HepG2 (cell line): ENCODE data around the gene CHEK1. TPM values are rescaled to one million over a fixed set of nuclear protein-coding genes. Genes with fewer than 3 reads are reported as not detected.

Source experiments
- ATF1 ChIP-seq: IDR thresholded peaks from 2 replicates; pipeline ENCODE4 v1.6.1; 2016; ENCODE audit warnings: mild to moderate bottlenecking, control low read depth
- CEBPB ChIP-seq: IDR thresholded peaks from 2 replicates; pipeline ENCODE4 v1.6.1; 2011; ENCODE audit warnings: low read depth, low read length, improper control_type of control experiment, borderline replicate concordance
- FOSL2 ChIP-seq: sonication (generic); formaldehyde crosslinking; IDR thresholded peaks from 2 replicates; pipeline ENCODE4 v1.4.0; 2020; ENCODE audit warnings: missing genetic modification reagents
- HMG20B ChIP-seq: conservative IDR thresholded peaks from 2 replicates; pipeline ENCODE4 v1.6.1; 2016; ENCODE audit warnings: missing genetic modification reagents, missing compliant biosample characterization
- LBX2 ChIP-seq: sonication (generic); formaldehyde crosslinking; IDR thresholded peaks from 2 replicates; pipeline ENCODE4 v1.5.0; 2020; ENCODE audit warnings: missing genetic modification reagents, mild to moderate bottlenecking, borderline replicate concordance
- MYC ChIP-seq: sonication (generic); formaldehyde crosslinking; IDR thresholded peaks from 2 replicates; pipeline ENCODE4 v1.9.0; 2021; ENCODE audit warnings: missing genetic modification reagents, borderline replicate concordance
- RBFOX2 ChIP-seq: fragments of 200-400 bp; formaldehyde crosslinking; IDR thresholded peaks from 2 replicates; pipeline ENCODE4 v1.6.1; 2017; ENCODE audit warnings: low read depth, mild to moderate bottlenecking, low read length
- SIX4 ChIP-seq: sonication (generic); formaldehyde crosslinking; IDR thresholded peaks from 2 replicates; pipeline ENCODE4 v1.4.0; 2020; ENCODE audit warnings: missing genetic modification reagents
- SMYD3 ChIP-seq: sonication (generic); formaldehyde crosslinking; IDR thresholded peaks from 2 replicates; pipeline ENCODE4 v1.8.1; 2023; ENCODE audit warnings: mild to moderate bottlenecking, missing genetic modification reagents
- SSRP1 ChIP-seq: IDR thresholded peaks from 2 replicates; pipeline ENCODE4 v1.6.1; 2016; ENCODE audit warnings: control low read depth
- ZBTB37 ChIP-seq: sonication (generic); formaldehyde crosslinking; IDR thresholded peaks from 2 replicates; pipeline ENCODE4 v1.4.0; 2020; ENCODE audit warnings: mild to moderate bottlenecking, missing genetic modification reagents
- ZNF138 ChIP-seq: sonication (generic); formaldehyde crosslinking; IDR thresholded peaks from 2 replicates; pipeline ENCODE4 v1.5.0; 2020; ENCODE audit warnings: mild to moderate bottlenecking, low read depth, missing genetic modification reagents
- ZNF235 ChIP-seq: sonication (generic); formaldehyde crosslinking; IDR thresholded peaks from 2 replicates; pipeline ENCODE4 v1.8.1; 2023; ENCODE audit warnings: mild to moderate bottlenecking, missing genetic modification reagents, borderline replicate concordance
- ZNF549 ChIP-seq: sonication (generic); formaldehyde crosslinking; IDR thresholded peaks from 2 replicates; pipeline ENCODE4 v1.5.0; 2020; ENCODE audit warnings: missing genetic modification reagents
- ZNF556 ChIP-seq: sonication (generic); formaldehyde crosslinking; IDR thresholded peaks from 2 replicates; pipeline ENCODE4 v1.4.0; 2020; ENCODE audit warnings: mild to moderate bottlenecking, missing genetic modification reagents, borderline replicate concordance
- ZNF577 ChIP-seq: sonication (generic); formaldehyde crosslinking; IDR thresholded peaks from 2 replicates; pipeline ENCODE4 v1.4.0; 2020; ENCODE audit warnings: mild to moderate bottlenecking, low read depth, missing genetic modification reagents, borderline replicate concordance
- ZNF598 ChIP-seq: sonication (generic); formaldehyde crosslinking; IDR thresholded peaks from 2 replicates; pipeline ENCODE4 v1.5.1; 2020; ENCODE audit warnings: mild to moderate bottlenecking, missing genetic modification reagents, borderline replicate concordance
- ZNF619 ChIP-seq: sonication (generic); formaldehyde crosslinking; IDR thresholded peaks from 2 replicates; pipeline ENCODE4 v1.4.0; 2020; ENCODE audit warnings: mild to moderate bottlenecking, missing genetic modification reagents
- ZNF629 ChIP-seq: sonication (generic); formaldehyde crosslinking; conservative IDR thresholded peaks from 2 replicates; pipeline ENCODE4 v1.5.0; 2020; ENCODE audit warnings: missing genetic modification reagents
- ZNF644 ChIP-seq: IDR thresholded peaks from 2 replicates; pipeline ENCODE4 v1.6.1; 2016; ENCODE audit warnings: low read depth
- ZNF670 ChIP-seq: sonication (generic); formaldehyde crosslinking; IDR thresholded peaks from 2 replicates; pipeline ENCODE4 v1.8.0; 2022; ENCODE audit warnings: mild to moderate bottlenecking, missing genetic modification reagents, borderline replicate concordance
- ZNF773 ChIP-seq: sonication (generic); formaldehyde crosslinking; IDR thresholded peaks from 2 replicates; pipeline ENCODE4 v1.4.0; 2020; ENCODE audit warnings: missing genetic modification reagents, borderline replicate concordance
- ZNF780A ChIP-seq: sonication (generic); formaldehyde crosslinking; IDR thresholded peaks from 2 replicates; pipeline ENCODE4 v1.8.0; 2022; ENCODE audit warnings: mild to moderate bottlenecking, missing genetic modification reagents, moderate library complexity
- ZNF782 ChIP-seq: sonication (generic); formaldehyde crosslinking; IDR thresholded peaks from 2 replicates; pipeline ENCODE4 v1.4.0; 2020; ENCODE audit warnings: missing genetic modification reagents, mild to moderate bottlenecking, borderline replicate concordance
- polyA plus RNA-seq, 8 experiments: library from polyadenylated mRNA; depleted of rRNA in 3 of 8; stranded (reverse) in 7 of 8; unstranded in 1 of 8; fragments of >200 nt; fragmentation: Illumina TruSeq in 4 of 8; extraction: Trizol in 4 of 8; gene quantifications; 2 replicates each; pipeline versions ENCODE4 v1.2.1 to v1.2.3, GENCODE V29; 2011 to 2016; ENCODE audit warnings: low read depth in 4 of 8, missing spikeins in 1 of 8, mixed read lengths in 1 of 8; ENCODE audit not compliant: insufficient read depth in 1 of 8
- total RNA-seq, 5 experiments: library from RNA; depleted of rRNA; stranded (reverse); fragments of >200 nt; fragmentation: Illumina TruSeq; extraction: Trizol; gene quantifications; 2 replicates each; pipeline ENCODE4 v1.2.3, GENCODE V29; 2016; ENCODE audit warnings: low read depth in 1 of 5
- TF ChIP-seq, protein P1 (sequence below): sonication (generic); formaldehyde crosslinking; IDR thresholded peaks from 2 replicates; pipeline ENCODE4 v1.4.0; 2020; ENCODE audit warnings: missing genetic modification reagents
- TF ChIP-seq, protein P2 (sequence below): sonication (generic); formaldehyde crosslinking; IDR thresholded peaks from 2 replicates; pipeline ENCODE4 v1.4.0; 2020; ENCODE audit warnings: missing genetic modification reagents

CHEK1 gene
- total and polyA plus RNA-seq, 2 of the 13 experiments (the other 11 are each of a cell fraction or from before 2014, with no cell fraction given): 17.8 to 83.2 TPM

- 0 out of 2 replicates have a peak, but pooled peaks have one; percentile 10 for TF ChIP-seq SIX4 (CRISPR knock-in tag)
- TF ChIP-seq ZNF773 (CRISPR knock-in tag): peak; percentile 83
- TF ChIP-seq LBX2 (CRISPR knock-in tag): peak; percentile 65; the same call in 1 of the 2 replicates
- 0 out of 2 replicates have a peak, but pooled peaks have one; percentile 33 for TF ChIP-seq ZNF629 (CRISPR knock-in tag)
- TF ChIP-seq ZNF780A: peak; percentile 89
- peak; percentile 85 for TF ChIP-seq SMYD3 (CRISPR knock-in tag)
- TF ChIP-seq MYC (CRISPR knock-in tag): peak; percentile 91
- TF ChIP-seq, protein P1, sequence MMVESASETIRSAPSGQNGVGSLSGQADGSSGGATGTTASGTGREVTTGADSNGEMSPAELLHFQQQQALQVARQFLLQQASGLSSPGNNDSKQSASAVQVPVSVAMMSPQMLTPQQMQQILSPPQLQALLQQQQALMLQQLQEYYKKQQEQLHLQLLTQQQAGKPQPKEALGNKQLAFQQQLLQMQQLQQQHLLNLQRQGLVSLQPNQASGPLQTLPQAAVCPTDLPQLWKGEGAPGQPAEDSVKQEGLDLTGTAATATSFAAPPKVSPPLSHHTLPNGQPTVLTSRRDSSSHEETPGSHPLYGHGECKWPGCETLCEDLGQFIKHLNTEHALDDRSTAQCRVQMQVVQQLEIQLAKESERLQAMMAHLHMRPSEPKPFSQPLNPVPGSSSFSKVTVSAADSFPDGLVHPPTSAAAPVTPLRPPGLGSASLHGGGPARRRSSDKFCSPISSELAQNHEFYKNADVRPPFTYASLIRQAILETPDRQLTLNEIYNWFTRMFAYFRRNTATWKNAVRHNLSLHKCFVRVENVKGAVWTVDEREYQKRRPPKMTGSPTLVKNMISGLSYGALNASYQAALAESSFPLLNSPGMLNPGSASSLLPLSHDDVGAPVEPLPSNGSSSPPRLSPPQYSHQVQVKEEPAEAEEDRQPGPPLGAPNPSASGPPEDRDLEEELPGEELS (CRISPR knock-in tag): peak; percentile 52; the same call in 1 of the 2 replicates
- no peak for TF ChIP-seq HMG20B (CRISPR knock-in tag)
- peak; percentile 36; the same call in 1 of the 2 replicates for TF ChIP-seq FOSL2 (CRISPR knock-in tag)
- no peak for TF ChIP-seq ZNF644
- TF ChIP-seq ZNF577 (CRISPR knock-in tag): no peak
- TF ChIP-seq ZNF235 (CRISPR knock-in tag): peak; percentile 90; the same call in 1 of the 2 replicates
- TF ChIP-seq, protein P2, sequence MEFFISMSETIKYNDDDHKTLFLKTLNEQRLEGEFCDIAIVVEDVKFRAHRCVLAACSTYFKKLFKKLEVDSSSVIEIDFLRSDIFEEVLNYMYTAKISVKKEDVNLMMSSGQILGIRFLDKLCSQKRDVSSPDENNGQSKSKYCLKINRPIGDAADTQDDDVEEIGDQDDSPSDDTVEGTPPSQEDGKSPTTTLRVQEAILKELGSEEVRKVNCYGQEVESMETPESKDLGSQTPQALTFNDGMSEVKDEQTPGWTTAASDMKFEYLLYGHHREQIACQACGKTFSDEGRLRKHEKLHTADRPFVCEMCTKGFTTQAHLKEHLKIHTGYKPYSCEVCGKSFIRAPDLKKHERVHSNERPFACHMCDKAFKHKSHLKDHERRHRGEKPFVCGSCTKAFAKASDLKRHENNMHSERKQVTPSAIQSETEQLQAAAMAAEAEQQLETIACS (CRISPR knock-in tag): peak; percentile 100
- TF ChIP-seq ZBTB37 (CRISPR knock-in tag): no peak
- TF ChIP-seq ZNF670 (CRISPR knock-in tag): peak; percentile 36; the same call in 1 of the 2 replicates
- TF ChIP-seq SSRP1 (CRISPR knock-in tag): 0 out of 2 replicates have a peak, but pooled peaks have one; percentile 35
- TF ChIP-seq ZNF598 (CRISPR knock-in tag): peak; percentile 99
- 0 out of 2 replicates have a peak, but pooled peaks have one; percentile 47 for TF ChIP-seq ATF1 (CRISPR knock-in tag)
- TF ChIP-seq ZNF556 (CRISPR knock-in tag): peak; percentile 75
- TF ChIP-seq RBFOX2: peak; percentile 95
- peak; percentile 56; the same call in 1 of the 2 replicates for TF ChIP-seq ZNF138
- 0 out of 2 replicates have a peak, but pooled peaks have one; percentile 23 for TF ChIP-seq ZNF619
- TF ChIP-seq ZNF549 (CRISPR knock-in tag): no peak
- no peak for TF ChIP-seq CEBPB
- TF ChIP-seq ZNF782 (CRISPR knock-in tag): 0 out of 2 replicates have a peak, but pooled peaks have one; percentile 73
Observed at GRCh38 chr11:125625630-125626287, 796 bp downstream of the CHEK1 start (continued).
